Stimulated activated CD4-positive, alpha-beta T cell treated with anti-CD3 and anti-CD28 coated beads, Interleukin-1b, Interleukin-23, amount 100 ng/mL, for 48 hours (primary cell): Measurements from ENCODE around the gene PSMA3.

Experiments
- DNase-seq: peaks from one replicate; pipeline ENCODE4 v3.0.0-alpha.2; 2020

The PSMA3 gene

GRCh38 chr14:58272588-58273372 is 28.1 kb downstream of the PSMA3 start:
- DNase-seq = no peak

GRCh38 chr14:58274881-58275280 is 30.2 kb downstream of the PSMA3 start:
- DNase-seq = no peak

DNA sequence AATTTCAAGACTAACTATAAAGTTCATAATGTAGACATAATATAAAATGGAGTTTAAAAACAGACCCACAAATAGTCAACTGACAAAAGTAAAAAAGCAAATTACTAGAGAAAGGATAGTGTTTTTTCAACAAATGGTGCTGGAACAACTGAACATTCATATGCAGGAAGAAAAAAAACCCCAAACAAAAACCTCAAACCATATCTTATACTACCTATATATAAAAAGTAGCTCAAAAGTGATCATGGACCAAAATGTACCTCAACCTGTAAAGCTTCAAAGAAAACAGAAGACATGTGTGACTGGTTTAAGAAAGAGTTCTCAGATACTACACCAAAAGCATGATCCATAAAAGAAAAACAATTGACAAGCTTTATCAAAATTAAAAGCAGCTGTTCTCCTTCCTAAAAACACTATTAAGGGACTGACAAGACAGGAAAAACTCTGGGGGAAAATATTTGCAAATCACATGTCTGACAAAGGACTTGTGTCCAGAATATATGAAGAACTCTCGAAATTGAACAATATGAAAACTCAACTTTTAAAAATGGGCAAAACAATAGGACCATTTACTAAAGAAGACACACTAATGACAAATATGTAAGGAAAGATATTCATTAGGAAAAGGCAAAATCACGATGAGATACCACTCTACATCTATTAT is 31.0 kb downstream of the PSMA3 start:
- DNase-seq = no peak

- no peak for DNase-seq
These were observed 31.6 kb downstream of the PSMA3 start for GRCh38 chr14:58276208-58276607.

- no peak for DNase-seq
These were observed 33.5 kb downstream of the PSMA3 start for GRCh38 chr14:58278177-58278576.

- DNase-seq = peak; percentile 35
These were observed 36.5 kb downstream of the PSMA3 start for GRCh38 chr14:58280954-58281787.

DNA sequence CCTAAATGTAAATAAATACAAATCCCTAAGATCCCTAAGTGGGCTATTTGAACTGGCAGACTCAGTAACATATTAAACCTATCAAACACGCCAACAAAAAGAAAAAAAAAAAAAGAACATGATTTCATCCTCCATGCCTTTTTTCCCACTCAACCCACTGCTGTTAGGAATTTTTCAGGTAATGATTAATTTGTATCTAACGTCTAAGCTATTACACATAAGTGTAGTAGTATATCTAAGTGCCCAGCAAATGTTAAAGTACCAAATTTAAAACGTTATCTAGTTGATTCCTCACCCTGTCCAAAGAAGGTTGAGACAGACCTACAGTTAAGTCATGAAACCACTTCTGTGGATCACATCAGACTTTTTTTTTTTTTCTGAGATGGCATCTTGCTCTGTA is 37.3 kb downstream of the PSMA3 start:
- no peak for DNase-seq

GRCh38 chr14:58282925-58283593 is 38.4 kb downstream of the PSMA3 start:
- DNase-seq = no peak

- DNase-seq = no peak
These were observed 39.1 kb downstream of the PSMA3 start for GRCh38 chr14:58283730-58284129.

GRCh38 chr14:58285132-58285531 is 40.5 kb downstream of the PSMA3 start:
- no peak for DNase-seq

GRCh38 chr14:58287607-58288042 is 43.0 kb downstream of the PSMA3 start:
- DNase-seq = no peak

DNA sequence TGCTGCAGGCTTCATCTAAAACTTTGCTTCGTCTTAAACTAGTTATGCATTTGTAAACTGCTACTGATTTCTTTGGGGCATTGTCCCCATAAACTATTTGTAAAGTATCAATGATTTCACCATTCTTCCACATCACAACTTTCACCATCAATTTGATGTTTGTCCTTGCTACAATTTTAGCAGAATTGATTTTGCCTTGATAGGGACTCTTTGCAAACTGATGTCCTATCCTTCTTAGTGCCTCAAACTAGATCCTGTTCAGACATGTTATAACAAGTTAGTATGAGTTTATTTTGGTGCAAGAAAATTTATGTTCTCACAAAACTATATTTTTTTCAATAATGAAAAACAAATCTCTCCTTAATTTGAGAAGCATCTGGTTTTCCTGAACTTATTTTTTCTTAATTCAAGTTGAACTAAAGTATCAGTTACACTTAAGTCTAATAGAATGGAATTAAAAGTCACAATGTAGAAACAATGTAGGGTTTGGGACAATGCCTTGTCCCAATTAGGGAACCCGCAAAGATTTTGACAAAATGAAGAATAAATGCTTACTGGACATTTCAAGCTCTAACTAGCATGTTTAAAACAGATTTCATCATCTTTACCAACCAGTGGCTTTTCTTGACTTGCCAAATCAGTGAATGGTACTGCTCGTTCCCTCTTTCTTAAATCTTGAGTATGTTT is 43.6 kb downstream of the PSMA3 start:
- DNase-seq = no peak

DNA sequence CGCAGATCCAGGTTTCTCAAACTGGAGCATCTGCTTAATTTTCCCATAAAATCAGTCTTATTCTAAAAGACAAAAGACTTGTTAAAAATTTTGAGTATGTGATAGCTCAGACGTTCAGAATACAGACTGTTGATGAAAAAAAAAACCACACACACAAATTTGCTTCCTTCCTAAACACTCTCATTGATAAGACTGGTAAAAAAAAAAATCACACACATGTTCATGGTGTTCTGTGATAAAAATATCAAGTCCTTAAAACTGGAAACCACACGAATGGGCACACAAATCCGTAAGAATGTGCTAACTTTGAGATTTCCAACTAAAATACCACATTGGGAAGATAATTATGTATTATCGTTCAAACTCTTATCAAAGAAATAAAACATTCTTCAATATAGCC is 47.0 kb downstream of the PSMA3 start:
- DNase-seq = no peak

GRCh38 chr14:58292187-58292586 is 47.5 kb downstream of the PSMA3 start:
- no peak for DNase-seq

GRCh38 chr14:58294201-58294600 is 49.6 kb downstream of the PSMA3 start:
- DNase-seq = no peak

DNA sequence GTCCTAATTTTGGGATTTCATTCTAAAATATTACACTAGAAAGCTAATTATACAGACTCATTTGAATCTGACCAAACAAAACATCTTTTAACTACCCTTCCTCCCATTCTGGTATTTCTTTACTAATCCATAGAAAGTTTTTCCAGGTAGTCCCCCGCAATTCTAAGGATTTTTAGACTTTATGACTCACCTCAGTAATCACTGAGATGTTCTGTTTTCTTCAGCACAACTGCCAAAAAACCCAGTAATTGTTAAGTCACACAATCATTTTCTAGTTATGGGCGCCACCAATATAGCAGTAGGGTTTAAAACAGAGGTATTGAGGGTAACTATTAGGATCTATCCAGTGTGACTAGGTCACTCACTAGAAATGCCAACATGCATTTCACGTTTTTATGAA is 52.1 kb downstream of the PSMA3 start:
- no peak for DNase-seq

GRCh38 chr14:58297412-58297761 is 52.7 kb downstream of the PSMA3 start:
- DNase-seq = no peak

DNA sequence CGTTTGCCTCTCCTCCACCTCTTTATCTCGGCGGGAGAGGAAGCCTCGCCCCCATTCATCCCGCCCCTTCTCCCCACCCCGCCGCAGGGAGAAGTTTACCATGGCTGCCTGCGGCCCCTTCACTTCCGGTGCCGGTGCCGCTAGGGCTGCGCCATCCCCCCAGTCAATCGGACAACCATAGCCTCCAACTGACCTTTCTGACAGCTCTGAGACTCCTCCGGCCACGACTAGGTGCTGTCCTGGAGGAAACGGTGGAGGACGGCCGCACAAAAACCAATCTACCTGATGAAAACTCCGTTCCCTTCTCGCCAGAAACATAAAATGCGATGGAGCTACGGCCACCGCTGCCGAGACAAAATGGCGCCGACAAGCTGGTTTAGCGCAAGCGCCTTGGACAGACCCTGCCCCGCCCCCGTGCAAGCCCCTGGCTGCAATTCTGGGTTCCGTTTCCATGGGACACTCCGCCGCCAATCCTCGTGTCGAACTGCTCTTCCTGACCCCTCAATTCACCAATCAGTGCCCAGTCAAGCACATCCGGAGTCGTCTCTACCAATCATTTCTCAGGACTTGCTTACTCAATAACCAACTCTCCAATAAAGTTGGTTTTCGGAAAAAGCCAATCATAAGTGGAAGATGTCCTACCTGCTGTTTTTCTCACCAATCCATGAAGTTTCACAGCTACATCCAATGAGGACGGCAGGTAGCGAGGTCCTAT is 53.3 kb downstream of the PSMA3 start:
- DNase-seq = peak; percentile 99

DNA sequence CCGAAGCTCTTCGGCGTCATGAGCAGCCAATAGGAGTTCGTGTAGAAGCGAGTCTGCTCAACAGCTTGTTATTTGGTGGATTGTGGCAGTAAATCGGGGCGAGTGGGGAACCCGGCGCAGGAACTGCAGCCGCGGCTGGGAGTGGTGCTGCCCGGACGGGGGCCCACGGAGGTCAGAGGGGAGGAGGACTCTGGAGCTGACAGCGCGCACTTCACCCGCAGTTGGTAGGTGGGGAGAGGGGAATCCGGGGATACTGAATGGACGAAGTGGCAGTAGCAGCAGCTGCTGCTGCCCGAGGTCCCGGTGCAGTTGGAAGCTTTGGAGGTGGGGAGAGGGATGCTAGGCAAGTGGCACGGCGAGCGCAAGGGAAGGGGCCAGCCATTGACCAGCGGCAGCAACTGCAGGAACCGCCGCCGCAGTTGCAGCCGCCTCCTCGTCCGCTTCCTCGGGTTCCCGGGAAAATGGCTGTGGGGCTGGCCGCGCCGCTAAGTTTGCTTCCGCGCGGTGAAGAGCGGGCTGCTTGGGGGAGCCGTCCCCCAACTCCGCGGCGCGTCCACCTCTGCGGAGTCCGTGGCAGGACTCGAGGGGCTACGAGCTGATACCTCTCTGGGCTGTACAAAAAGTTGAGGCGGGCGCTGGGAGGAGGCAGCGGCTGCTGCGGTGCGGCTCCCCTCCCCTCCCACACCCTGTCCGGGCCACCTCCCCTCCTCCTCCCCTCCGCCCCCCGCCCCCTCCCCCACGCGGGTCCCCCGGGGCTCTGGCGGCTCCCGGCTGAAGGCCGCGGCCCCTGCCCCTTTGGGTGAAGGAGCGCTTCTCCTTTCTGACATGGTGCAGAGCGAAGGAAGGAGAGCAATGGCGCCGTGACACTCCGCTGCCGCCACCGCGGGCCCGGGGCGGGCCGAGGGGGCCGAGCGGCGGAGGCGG is 54.1 kb downstream of the PSMA3 start, which contains the start of gene ARID4A:
TSS of gene ARID4A (plus strand) at position 79 of the 924 bp plus-strand sequence. CDS start 1,300 bp downstream, outside the sequence.
- peak; percentile 88 for DNase-seq
